Panc1 (cell line): Measurements from ENCODE around the gene SLC35D3.

Experiments used
- SIN3A ChIP-seq: IDR thresholded peaks from 2 replicates; pipeline ENCODE4 v1.6.1; 2012; ENCODE audit warnings: low read depth, mild to moderate bottlenecking, low read length, moderate library complexity, borderline replicate concordance; ENCODE audit not compliant: insufficient read depth
- TCF7L2 ChIP-seq: IDR thresholded peaks from 2 replicates; pipeline ENCODE4 v1.6.1; 2011; ENCODE audit warnings: mild to moderate bottlenecking, low read depth, low read length, inconsistent platforms
- TF ChIP-seq, protein P1 (sequence below): fragments of 450-650 bp; IDR thresholded peaks from 2 replicates; pipeline ENCODE4 v1.5.1; 2017; ENCODE audit warnings: mild to moderate bottlenecking

DNA sequence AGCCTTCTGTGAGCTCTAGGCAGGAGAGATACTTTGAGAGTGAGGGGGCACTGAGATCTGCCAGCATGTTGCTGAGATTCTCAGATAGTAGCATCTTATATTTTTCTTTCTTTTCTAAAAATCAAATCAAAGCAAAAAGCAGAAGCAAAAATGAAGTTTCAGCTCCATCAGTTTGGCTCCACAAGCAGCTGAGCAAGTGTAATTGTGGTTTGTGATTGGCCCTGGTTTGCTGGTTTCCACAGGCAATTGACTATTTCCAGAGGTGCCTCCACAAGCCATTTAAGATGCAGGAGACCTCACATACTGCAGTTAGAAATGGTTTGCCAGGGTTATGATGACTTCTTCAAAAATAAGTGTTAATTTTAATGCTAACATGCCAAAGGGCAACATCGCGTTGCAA, 4.3 kb downstream of the SLC35D3 start:
- TF ChIP-seq, protein P1, sequence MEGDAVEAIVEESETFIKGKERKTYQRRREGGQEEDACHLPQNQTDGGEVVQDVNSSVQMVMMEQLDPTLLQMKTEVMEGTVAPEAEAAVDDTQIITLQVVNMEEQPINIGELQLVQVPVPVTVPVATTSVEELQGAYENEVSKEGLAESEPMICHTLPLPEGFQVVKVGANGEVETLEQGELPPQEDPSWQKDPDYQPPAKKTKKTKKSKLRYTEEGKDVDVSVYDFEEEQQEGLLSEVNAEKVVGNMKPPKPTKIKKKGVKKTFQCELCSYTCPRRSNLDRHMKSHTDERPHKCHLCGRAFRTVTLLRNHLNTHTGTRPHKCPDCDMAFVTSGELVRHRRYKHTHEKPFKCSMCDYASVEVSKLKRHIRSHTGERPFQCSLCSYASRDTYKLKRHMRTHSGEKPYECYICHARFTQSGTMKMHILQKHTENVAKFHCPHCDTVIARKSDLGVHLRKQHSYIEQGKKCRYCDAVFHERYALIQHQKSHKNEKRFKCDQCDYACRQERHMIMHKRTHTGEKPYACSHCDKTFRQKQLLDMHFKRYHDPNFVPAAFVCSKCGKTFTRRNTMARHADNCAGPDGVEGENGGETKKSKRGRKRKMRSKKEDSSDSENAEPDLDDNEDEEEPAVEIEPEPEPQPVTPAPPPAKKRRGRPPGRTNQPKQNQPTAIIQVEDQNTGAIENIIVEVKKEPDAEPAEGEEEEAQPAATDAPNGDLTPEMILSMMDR = no peak
- TF ChIP-seq TCF7L2 (no peak), SIN3A (no peak)
